Measurements from ENCODE around the gene PDIA4.

The PDIA4 gene

DNA sequence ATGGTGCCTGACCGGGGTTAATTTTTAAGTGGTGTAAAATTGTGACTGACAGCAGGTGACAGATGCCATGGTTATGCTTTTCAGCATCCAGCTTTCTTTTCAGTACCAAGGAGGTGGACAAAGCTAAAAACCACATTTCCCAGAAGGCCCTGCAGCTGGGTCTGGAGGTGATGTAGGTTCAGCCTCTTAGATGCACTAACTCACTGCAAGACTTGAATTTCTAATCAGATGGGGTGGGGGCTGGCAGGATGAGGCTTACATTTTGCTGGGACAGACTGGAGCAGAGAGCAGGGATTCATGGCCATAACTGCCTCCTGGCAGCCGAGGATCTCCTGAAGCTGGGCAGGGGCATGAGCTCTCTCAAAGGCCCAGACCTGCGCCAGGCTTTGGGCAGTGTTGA, 52.4 kb downstream of the PDIA4 start:
- DNase-seq: no peak

DNA sequence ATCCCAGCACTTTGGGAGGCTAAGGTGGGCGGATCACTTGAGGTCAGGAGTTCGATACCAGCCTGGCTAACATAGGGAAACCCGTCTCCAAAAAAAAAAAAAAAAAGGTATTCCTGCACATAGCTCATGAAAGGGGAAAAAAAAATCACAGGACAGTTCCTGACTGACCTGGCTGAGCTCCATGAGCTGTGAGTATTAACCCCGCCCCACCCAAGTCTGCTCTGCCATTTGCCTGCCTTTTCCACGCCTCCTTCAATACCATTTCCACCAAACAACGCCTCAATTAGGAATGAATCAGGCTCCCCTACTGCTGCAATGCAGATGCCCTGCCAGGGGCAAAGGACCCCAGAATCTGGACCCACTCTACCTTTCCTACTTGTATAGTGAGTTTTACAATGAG, 55.0 kb downstream of the PDIA4 start:
- no peak for DNase-seq

DNA sequence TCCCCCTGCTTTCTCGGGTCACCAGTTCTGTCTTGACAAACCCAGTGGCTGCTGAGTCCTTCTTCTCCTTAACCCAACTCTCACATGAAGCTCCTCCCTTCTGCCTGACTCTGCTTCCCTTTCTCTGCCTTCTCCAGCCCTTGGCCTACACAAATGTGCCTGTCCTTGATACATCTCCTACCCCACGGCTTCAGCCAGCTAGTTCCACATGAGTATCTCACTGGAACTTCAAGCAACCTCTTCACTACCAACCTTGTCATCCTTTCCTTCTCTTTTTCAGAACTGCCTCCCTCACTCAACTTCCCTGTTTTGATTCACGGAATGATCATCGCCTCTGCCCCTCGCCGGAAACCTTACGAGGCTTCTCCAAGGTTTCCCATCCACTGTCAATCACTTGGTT, 55.9 kb downstream of the PDIA4 start:
- DNase-seq: no peak

DNA sequence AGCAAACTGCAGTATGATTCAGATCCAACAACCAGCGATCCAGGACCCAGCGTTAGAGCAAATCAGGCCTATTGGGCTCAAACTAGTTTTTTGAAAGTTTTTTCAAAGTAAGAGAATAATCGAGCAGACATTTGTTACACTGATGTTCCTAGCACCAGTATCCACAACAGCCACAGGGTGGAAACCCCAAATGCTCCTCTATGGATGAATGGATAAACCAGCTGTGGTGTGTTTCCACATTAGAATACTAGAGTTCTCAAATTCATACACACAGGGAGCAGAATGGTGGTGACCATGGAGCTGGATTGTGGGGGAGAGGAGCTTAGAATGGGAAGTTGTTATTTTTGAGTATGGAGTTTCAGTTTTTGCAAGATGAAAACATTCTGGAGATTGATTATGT, 60.7 kb downstream of the PDIA4 start:
- no peak for DNase-seq

DNA sequence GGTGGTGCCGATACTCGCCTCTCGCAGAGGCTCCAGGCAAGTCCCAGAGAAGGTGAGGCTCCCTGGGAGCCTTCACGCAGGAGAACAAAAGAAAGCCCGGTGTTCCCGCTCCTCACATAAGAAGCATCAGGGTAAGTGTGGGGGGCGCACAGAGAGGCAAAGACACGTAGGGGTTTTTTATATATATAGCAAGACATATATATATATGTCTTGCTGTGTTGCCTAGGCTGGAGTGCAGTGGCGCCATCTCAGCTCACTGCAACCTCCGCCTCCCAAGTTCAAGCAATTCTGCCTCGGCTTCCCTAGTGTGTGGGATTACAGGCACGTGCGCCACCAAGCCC, 61.3 kb downstream of the PDIA4 start:
- no peak for DNase-seq

DNA sequence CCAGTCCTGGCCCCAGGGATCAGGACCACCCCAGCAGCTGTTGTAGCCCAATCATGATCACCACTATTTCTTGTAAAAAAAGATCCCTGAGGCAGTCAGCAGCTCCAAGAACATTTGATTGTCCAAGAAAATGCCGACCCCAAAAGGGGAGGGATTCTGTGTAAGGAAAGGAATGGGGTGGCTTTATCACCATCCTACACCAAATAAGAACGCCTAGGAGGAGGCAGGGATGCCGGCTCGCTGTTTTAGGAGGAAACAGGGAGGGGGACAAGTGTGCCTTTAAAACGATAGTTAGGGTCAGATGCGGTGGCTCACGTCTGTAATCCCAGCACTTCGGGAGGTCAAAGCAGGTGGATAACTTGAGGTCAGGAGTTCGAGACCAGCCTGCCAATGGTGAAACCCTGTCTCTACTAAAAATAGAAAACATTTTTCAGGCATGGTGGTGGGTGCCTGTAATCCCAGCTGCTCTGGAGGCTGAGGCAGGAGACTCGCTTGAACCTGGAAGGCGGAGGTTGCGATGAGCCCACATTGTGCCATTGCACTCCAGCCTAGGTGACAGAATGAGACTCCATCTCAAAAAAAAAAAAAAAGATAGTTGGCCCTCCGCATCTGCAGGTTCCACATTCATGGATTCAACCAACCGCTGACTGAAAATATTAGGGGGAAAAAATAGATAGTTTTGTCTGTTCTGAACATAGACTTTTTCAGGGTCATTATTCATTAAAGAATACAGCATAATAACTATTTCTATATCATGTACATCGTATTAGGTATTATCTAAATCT, 63.6 kb downstream of the PDIA4 start:
- peak in 1 of 51 donors; percentile 21 for DNase-seq

DNA sequence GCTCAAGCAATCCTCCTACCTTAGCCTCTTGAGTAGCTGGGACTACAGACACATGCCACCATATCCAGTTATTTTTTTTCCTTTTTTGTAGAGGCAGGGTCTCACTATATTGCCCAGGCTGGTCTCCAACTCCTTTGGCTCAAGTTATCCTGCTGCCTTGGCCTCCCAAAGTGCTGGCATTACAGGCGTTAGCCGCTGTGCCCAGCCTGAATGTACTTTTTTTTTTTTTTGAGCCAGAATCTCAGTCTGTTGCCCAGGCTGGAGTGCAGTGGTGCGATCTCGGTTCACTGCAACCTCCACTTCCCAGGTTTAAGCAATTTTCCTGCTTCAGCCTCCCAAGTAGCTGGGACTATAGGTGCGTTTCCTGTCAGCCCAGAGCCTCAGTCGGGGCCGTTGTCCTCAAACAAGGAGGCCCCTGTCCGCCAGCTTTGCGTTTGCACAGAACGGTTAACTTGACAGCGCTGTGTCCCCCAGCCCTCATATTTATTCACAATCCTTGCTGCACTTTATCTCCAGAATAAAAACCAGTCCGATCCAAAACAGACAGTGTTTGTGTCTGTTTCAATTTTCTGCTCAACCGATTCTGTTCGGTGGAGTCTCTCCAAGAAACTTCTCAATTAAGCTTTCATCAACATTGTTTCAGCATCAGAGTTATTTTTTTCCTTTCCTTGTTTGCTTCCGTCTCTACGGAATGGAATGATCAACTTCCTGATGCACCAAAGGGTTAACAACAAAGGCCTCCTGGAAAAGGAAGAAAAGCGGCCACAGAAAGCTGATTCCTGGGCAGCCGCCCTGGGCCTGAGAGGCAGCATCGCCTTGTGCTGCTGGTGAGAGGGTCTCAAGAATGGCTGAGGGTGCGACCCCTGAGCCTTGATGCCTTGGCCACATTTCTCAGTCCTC, 64.5 kb downstream of the PDIA4 start:
- DNase-seq: peak in 5 of 51 donors; percentile 14 to 67 (median 19)

DNA sequence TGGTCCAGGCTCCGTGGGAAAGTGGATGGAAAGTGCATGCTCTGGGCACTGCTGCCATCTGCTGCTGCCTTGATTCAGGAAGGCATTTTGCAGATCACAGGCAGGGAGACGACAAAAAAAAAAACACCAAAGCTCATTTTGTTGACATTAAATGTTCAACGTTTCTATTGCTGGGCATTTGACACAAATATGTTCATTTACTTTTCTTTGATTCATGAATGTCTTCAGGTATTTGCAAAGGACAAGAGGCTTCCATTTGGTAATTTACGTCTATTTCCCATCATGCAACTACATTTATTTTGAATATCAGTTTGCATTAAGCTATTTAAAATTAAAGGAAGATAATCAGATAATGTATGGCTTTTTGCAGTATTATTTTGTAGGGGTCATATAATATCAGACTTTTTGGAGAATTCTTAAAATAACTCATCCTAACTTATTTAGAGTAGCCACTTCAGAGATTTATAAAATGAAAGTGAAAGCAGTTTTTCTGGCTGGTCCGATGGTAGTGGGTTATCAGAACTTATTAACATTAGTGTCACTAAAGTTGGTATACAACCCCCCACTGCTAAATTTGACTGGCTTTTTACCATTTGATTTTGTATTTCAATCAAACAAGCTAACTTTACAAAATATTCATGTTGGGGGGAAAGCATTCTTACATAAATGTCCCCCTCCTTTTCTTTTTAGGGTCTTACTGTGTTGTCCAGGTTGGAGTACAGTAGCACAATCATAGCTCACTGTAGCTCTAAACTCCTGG, 65.3 kb downstream of the PDIA4 start:
- DNase-seq: peak in 41 of 51 donors; percentile 13 to 90 (median 51)

DNA sequence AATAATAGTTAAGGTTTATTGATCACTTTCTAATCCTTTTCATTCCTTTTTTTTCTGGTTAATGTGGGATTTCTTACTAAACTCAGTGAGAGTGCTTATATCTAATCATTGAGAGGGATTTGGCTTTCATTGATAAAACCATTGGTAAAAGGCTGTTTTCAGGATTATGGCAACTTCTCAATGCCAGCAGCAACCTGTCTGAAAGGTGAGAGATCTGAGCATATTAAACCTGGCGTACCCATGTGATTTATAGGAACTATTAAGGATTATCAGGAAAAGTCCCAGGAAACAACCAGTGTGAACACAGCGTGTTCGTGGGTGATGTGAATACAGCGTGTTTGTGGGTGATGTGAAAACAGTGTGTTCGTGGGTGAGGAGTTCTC, 65.9 kb downstream of the PDIA4 start:
- DNase-seq: peak in 3 of 51 donors; percentile 16 to 50 (median 18)

DNA sequence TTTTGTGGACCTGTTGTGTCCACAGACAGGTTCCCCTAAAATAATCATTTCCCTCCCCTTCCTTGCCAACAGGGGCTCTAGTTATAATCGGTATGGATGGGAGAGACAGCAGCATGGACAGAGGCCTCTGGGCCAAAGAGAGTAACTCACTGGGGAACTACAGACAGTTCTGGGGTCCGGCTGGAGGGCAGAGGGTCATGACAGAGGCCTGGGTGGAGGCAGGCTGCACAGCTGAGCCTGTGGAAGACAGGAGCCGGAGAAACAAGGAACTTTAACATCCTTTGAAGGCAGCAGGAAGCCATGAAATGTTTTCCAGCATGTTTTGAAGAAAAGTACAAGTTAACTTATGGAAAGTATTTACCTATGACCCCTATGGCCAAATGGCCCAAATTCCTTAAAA, 68.6 kb downstream of the PDIA4 start:
- no peak for DNase-seq

DNA sequence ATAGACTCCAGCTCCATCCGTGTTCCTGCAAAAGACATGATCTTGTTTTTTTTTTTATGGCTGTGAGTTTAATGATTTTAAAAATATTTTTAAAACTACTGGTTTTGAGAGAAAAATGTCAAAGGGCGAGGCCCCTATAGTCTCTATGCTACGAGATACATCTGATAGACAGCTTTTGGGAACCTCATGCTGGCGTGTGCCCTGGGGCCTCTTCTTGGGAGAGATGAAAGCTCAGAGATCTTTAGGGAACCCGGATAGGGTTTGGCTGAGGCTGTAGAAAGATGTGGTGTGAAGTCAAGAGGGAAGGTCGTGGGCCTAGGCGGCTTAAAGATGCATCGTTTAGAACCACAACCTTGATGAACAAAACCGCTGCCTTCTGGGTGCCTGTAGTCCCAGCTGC, 70.2 kb downstream of the PDIA4 start:
- DNase-seq: no peak

DNA sequence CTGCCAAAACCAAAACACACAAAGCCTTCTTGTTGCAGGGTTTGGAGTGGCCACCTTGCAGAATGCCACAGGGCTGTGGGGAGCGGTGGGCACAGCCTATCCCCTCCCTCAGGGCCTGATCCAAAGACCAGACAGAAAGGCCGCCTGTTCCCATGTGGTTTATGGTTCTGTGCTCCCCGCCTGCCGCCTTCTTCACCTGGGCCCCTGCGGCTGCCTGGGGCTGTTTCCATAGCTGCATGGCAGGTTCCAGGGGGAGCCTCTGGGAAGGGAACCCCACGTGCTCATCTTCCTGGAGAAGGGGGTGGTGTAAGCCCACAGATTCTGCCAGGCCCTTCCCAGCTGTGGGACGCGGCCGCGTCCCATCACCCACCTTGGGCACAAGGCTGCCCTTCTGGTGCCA, 73.5 kb downstream of the PDIA4 start:
- no peak for DNase-seq

DNA sequence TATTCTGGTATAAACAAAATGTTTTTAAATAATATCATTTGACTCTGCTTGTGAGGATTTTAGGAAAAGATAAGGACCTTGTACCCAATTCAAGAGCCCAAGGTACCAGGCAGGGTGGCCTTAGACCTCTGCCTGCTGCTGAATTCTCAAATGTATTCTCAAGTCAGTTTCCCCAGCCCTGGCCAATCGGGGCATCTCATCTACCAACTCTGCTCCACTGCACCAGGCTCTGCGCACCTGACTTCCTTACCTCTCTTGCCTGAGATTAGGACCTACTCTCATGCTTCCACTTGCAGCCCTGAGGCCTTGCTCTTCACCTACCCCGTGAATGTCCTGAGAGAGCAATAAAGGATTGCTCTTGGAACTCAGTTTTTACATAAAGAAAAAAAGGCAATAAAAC, 74.6 kb downstream of the PDIA4 start:
- DNase-seq: no peak

Data from hypothalamus (tissue), 51 donors.